GM21825 (cell line): Measurements from ENCODE around the gene MED6.

Experiments
- ATAC-seq: cut with Tn5 transposase; IDR thresholded peaks from one replicate; pipeline ENCODE4 v1.9.1; 2021; ENCODE audit warnings: mild to moderate bottlenecking, moderate library complexity; ENCODE audit not compliant: unreplicated experiment

The MED6 gene

DNA sequence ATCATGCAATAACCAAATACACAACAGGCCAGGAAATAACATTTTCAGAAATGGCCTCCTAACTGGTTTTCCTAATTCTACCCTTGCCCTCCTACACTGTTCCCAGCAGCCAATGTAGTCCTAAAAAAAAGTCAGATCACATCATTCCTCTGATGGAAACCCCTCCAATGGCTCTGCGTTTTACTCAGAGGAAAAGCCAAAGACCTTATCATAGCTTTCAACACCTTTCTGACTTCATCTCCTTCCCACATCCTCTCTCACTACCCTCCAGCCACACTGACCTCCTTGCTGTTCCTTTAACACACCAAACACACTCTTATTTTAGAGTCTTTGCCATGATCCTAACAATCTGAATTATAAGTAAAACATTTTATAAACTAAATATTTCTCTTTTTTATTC lies 1.1 kb downstream of the MED6 start:
- ATAC-seq = no peak

DNA sequence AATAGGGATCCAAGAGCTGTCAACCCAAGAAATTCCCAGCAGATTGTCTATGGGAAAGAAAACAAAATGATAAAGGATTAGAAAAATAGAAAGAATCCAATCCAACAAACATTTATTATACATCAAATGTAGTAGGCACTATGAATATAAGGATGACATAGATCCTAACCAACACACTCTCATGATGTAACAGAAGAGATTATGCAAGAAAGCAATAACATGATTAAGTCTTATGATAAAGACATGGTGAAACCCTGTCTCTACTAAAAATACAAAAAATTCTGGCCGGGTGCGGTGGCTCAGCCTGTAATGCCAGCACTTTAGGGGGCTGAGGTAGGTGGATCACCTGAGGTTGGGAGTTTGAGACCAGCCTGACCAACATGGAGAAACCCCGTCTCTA lies 2.7 kb downstream of the MED6 start:
- no peak for ATAC-seq

- no peak for ATAC-seq
Observed at GRCh38 chr14:70595443-70596185, 4.8 kb downstream of the MED6 start.

DNA sequence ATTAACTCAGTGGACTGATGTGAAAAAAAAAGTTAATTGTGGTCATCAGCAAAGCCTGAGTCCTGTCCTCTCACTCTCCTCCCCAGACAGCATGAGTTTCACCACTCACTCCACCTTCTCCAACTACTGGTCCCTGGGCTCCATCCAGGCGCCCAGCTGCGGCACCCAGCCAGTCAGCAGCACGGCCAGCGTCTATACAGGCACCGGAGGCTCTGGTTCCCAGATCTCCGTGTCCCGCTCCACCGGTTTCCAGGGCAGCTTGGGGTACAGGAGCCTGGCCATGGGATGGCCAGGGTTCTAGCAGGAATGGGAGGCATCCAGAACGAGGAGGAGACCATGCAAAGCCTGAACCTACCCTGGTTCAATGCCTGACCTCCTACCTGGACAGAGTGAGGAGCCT lies 6.0 kb downstream of the MED6 start:
- ATAC-seq = no peak

- no peak for ATAC-seq
Observed at GRCh38 chr14:70585231-70585630, 15.2 kb downstream of the MED6 start.

DNA sequence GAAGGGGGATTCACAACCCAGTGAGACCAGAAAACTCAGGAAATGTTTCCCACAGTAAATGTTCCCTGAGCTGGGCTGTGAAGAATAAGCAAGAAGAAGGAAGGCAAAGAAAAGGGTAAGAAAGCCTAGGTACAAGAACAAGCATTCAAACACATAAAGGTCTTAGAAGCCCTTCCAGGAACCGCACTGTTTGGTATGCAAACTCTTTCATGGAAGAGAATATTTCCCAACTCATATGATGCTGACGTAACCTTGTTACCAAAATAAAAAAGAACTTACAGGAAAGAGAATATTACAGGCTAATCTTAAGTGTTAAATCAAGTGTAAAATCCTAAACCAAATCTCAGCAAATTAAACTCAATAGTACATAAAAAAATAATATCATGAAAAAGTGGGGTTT lies 23.6 kb downstream of the MED6 start:
- ATAC-seq = no peak

- ATAC-seq = no peak
Observed at GRCh38 chr14:70573050-70573449, 27.4 kb downstream of the MED6 start.

DNA sequence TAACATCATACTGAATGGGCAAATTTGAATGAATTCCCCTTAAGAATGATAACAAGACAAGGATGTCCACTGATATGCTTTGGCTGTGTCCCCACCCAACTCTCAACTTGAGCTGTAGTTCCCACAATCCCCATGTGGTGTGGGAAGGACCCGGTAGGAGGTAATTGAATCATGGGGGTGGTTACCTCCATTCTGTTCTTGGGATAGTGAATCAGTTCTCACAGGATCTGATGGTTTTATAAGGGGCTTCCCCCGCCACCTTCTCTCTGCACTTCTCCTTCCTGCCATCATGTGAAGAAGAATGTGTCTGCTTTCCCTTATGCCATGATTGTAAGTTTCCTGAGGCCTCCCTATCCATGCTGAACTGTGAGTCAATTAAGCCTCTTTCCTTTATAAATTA lies 29.3 kb downstream of the MED6 start:
- no peak for ATAC-seq

DNA sequence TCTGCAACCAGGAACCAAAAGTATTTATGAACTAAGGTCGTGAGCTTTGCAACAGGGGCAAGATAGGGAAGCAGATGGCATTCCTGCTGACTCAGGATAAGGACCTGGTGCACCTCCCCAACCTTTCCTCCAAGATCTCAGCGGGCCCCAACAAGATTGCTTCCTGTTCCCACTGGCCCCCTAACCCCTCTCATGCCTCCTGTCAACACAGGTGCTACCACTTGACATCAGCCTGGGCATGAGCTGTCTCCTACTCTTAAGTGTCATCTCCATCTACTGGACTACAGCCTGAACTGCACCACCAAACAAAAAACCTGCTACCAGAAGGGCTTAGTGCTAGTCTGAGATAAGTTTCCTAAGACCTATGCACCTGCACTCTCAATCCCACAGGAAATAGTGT lies 32.7 kb downstream of the MED6 start:
- no peak for ATAC-seq

DNA sequence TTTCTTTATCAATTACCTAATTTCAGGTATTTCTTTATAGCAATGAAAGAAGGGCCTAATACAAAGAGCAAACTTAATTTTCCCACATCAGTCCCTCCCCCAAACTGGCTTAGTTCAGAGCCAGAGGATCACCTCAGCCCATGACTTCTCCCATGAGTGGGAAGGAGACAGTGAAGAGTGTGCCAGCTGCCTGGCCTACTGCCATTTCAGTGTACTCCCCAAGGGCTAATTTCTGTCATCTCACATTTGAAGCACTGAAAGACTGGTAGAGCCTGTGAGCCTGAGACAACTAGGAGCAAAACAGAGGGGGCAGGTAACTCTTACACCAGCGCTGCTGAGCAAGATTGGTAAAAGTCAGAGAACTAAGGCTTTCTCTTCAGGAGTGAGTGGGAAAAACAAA lies 36.6 kb downstream of the MED6 start:
- ATAC-seq = no peak

DNA sequence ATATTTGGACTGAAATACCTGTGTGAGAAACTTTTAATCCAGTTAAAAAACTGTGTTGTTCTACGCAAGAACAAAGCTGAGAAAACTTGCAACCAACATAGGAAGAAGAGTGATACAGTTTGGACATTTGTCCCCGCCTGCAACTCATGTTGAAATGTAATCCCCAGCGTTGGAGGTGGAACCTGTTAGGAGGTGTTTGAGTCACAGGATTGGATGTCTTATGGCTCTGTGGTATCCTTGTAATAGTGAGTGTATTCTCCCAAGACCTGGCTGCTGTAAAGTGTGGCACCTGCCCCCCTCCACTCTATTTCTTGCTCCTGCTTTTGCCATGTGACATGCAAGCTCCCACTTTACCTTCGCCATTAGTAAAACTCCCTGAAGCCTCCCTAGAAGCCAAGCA lies 37.0 kb downstream of the MED6 start:
- ATAC-seq = no peak

DNA sequence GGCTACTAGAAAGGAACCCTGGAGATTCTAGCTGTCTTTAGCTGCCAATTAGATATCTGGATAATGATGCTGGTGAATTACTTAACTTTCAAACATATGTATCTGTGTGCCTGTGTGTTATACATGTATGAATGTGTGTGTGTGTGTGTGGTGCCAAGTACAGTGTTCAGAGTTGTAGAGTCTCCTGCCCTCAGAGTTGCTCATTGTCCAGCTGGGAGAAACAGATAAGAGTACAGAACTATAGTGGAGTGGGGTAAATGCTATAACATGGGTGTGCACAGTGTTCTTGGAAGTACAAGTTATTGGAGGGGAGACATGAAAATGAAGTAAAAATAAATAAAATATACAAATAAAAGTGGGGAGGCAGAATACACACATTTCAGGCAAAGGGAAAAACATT lies 42.1 kb downstream of the MED6 start:
- ATAC-seq = no peak

- ATAC-seq = no peak
Observed at GRCh38 chr14:70555890-70556289, 44.6 kb downstream of the MED6 start.

DNA sequence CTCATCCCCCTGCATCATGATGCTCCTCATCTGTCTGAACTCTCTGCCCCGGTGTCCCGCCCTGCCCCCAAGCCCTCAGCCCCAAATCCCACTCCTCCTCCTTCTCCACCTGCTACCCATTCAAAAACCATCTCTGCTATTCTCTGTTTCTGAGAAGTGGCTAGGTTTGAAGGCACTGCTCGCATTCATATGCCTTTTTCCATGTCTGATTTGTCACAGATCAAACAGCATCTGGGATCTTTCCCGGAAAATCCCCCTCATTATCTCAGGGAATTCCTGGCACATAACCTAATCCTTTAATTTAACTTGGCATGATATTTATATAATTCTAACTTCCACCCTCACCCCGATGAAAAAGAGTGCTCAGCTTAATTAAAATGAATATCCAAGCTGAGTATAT lies 62.4 kb downstream of the MED6 start:
- no peak for ATAC-seq

- ATAC-seq = no peak
Observed at GRCh38 chr14:70536830-70537229, 63.6 kb downstream of the MED6 start.

GRCh38 chr14:70534904-70535303 lies 65.6 kb downstream of the MED6 start, which contains the start of gene ADAM20:
TSS of gene ADAM20 (minus strand) at chr14:70535004. CDS start at chr14:70524757, 10,247 bp downstream.
- no peak for ATAC-seq
